Astrocyte of the spinal cord (primary cell): ENCODE measurements around the gene CYP2C18.
"Not testable (repeated sequence)": the region's sequence is repeated elsewhere in the genome, so short reads cannot be mapped to it uniquely, and the experiment has no call there.

Experiments
- DNase-seq: peaks from one replicate; pipeline ENCODE4 v3.0.0; 2011; ENCODE audit warnings: low read depth, low spot score
- H3K4me3 ChIP-seq: 2 replicates; pipeline ENCODE4 v1.5.1; 2011; ENCODE audit warnings: low read depth, mild to moderate bottlenecking, low read length, moderate library complexity
- CTCF ChIP-seq: IDR thresholded peaks from 2 replicates; pipeline ENCODE4 v1.5.1; 2012; ENCODE audit warnings: low read depth, mild to moderate bottlenecking, low read length, inconsistent platforms
- in situ Hi-C: cut with HindIII; loops from 2 replicates; pipeline ENCODE4 v1.10.0; 2017; ENCODE audit warnings: low sequenced_read_pairs

CYP2C18 gene

DNA sequence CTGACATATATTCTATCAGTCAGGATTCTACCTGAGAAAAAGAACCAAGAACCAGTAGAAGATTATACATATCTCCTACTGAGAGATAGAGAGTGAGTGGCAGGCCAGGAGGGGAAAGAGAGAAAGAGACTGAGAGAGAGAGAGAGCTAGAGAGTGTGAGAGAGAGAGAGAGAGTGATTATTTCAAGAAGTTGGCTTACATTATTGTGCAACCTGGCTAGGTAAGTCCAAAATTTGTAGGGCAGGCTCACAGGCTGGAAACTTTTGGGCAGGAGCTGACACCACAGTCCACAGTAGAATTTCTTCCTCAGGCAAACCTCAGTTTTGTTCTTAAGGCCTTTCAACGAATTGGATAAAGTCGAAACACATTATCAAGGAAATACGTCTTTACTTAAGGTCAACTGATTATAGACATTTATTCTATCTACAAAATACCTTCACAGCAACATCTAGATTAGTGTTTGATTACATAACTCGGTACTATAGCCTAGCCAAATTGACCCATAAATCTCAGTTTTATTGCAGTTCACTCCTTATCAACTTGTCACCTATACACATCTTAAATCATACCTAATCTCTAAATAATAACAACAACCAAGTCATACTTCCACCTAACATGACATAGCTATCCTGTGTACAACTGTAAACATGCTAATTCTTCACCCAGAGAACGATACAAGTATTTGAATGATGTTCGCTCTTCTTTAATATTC, 17.0 kb upstream of the CYP2C18 start:
- in situ Hi-C loops = no loop called here
- TF ChIP-seq CTCF = no peak

GRCh38 chr10:94673614-94674321, 9.8 kb upstream of the CYP2C18 start:
- TF ChIP-seq CTCF = no peak
- no peak overlapping the region for H3K4me3 ChIP-seq
- DNase-seq = no peak
- in situ Hi-C loops = no loop called here

More for the DNA sequence above, 17.0 kb upstream of the CYP2C18 start:
- H3K4me3 ChIP-seq = no peak overlapping the region
- no peak for DNase-seq

DNA sequence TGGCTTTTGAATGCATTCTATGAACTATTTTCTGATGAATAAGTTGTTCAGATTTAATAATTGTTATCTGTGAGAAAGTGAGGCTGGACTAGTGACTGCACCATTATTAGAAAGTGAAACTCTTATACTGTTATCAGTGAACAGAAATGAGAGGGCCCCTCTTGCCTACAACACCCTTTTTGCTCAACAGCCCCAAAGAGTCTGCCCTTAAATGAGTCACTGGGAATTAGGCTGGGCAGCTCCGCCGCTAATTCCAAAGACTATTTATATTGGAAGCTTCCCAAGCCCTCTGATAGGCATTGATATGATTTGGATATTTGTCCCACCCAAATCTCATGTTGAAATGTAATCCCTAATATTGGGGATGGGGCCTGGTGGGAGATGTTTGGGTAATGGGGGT, 7.0 kb upstream of the CYP2C18 start:
- in situ Hi-C loops = no loop called here
- H3K4me3 ChIP-seq = no peak overlapping the region
- TF ChIP-seq CTCF = no peak
- DNase-seq = no peak

GRCh38 chr10:94677691-94678090, 5.8 kb upstream of the CYP2C18 start:
- H3K4me3 ChIP-seq = no peak overlapping the region
- TF ChIP-seq CTCF = no peak
- no peak for DNase-seq
- in situ Hi-C loops = no loop called here

GRCh38 chr10:94678475-94678874, 5.1 kb upstream of the CYP2C18 start:
- DNase-seq = no peak
- in situ Hi-C loops = no loop called here
- no peak overlapping the region for H3K4me3 ChIP-seq
- no peak for TF ChIP-seq CTCF

DNA sequence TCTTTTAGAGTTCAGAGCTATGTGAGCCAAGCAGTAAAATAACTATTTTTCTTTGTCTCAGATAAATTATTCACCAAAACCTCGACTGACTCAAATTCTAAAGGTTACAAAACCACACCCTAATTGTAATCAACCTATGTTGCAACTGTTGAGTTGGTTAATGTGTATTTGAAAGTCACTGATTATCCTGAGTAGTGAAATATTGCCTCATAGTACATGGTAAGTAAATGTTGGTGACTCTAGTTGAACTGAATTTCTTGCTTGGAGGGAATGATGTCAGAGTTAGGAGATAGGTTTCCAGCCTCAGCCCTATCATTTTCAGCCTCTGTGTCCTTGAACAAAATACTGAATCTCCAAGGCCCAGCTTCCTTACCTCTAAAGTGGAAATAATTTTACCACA, 3.0 kb upstream of the CYP2C18 start:
- H3K4me3 ChIP-seq = no peak overlapping the region
- TF ChIP-seq CTCF = no peak
- no peak for DNase-seq
- in situ Hi-C loops = no loop called here

- DNase-seq, H3K4me3 ChIP-seq, in situ Hi-C loops: not testable (repeated sequence)
Measured at GRCh38 chr10:94682636-94683035, 893 bp upstream of the CYP2C18 start.
